ENCODE measurements around the gene DCBLD1.
"Not testable (repeated sequence)": the region's sequence is repeated elsewhere in the genome, so short reads cannot be mapped to it uniquely, and the experiment has no call there.

Gene DCBLD1

GRCh38 chr6:117515326-117515725, 32.9 kb downstream of the DCBLD1 start:
- Mint-ChIP-seq H3K4me3 (no peak overlapping the region), H3K9me3 (peaks cover 4 to 8% of the 10 kb centered on the region in 2 donors), H3K27me3 (peaks cover 12 to 17% of the 10 kb centered on the region in 2 donors), H3K4me1 (no peaks in the 10 kb centered on the region), H3K36me3 (no peaks in the 10 kb centered on the region), H3K27ac (no peak overlapping the region)
- no peak for DNase-seq
- ATAC-seq (replicated peaks) = no peak

GRCh38 chr6:117517995-117518394, 35.5 kb downstream of the DCBLD1 start:
- H3K36me3 Mint-ChIP-seq = not testable (repeated sequence)

GRCh38 chr6:117518870-117519269, 36.4 kb downstream of the DCBLD1 start:
- Mint-ChIP-seq H3K36me3 (no peaks in the 10 kb centered on the region), H3K4me3 (no peak overlapping the region), H3K9me3 (peaks cover 4 to 8% of the 10 kb centered on the region in 2 donors), H3K27me3 (peaks cover 10 to 20% of the 10 kb centered on the region in 2 donors), H3K4me1 (no peaks in the 10 kb centered on the region), H3K27ac (no peak overlapping the region)
- ATAC-seq (replicated peaks) (no peak), DNase-seq (no peak)

More at GRCh38 chr6:117517995-117518394, 35.5 kb downstream of the DCBLD1 start:
- not testable (repeated sequence) for H3K9me3 Mint-ChIP-seq; DNase-seq; H3K27ac Mint-ChIP-seq; ATAC-seq (replicated peaks); H3K4me1 Mint-ChIP-seq; H3K4me3 Mint-ChIP-seq
- peaks cover 10 to 20% of the 10 kb centered on the region in 2 donors for H3K27me3 Mint-ChIP-seq

- Mint-ChIP-seq H3K27me3 (peaks cover 10 to 20% of the 10 kb centered on the region in 2 donors), H3K4me1 (no peaks in the 10 kb centered on the region), H3K4me3 (no peak overlapping the region), H3K36me3 (no peaks in the 10 kb centered on the region), H3K27ac (no peak overlapping the region), H3K9me3 (peaks cover 4 to 8% of the 10 kb centered on the region in 2 donors)
- DNase-seq = no peak
- ATAC-seq (replicated peaks) = no peak
Observed at GRCh38 chr6:117520603-117521395, 38.3 kb downstream of the DCBLD1 start.

- DNase-seq = no peak
- Mint-ChIP-seq H3K27me3 (peaks cover 8 to 17% of the 10 kb centered on the region in 2 donors), H3K4me1 (no peaks in the 10 kb centered on the region), H3K27ac (no peak overlapping the region), H3K4me3 (no peak overlapping the region), H3K36me3 (no peaks in the 10 kb centered on the region), H3K9me3 (peaks cover 4 to 5% of the 10 kb centered on the region in 2 donors)
- ATAC-seq (replicated peaks) = no peak
Observed at GRCh38 chr6:117521791-117522502, 39.5 kb downstream of the DCBLD1 start.

GRCh38 chr6:117525607-117526006, 43.1 kb downstream of the DCBLD1 start:
- no peaks in the 10 kb centered on the region for H3K4me1 Mint-ChIP-seq
- ATAC-seq (replicated peaks) (no peak), DNase-seq (no peak)
- no peaks in the 10 kb centered on the region for H3K36me3 Mint-ChIP-seq
- peaks cover 8 to 20% of the 10 kb centered on the region in 2 donors for H3K27me3 Mint-ChIP-seq
- no peak overlapping the region for H3K4me3 Mint-ChIP-seq
- H3K27ac Mint-ChIP-seq = no peak overlapping the region
- no peaks in the 10 kb centered on the region for H3K9me3 Mint-ChIP-seq

DNA sequence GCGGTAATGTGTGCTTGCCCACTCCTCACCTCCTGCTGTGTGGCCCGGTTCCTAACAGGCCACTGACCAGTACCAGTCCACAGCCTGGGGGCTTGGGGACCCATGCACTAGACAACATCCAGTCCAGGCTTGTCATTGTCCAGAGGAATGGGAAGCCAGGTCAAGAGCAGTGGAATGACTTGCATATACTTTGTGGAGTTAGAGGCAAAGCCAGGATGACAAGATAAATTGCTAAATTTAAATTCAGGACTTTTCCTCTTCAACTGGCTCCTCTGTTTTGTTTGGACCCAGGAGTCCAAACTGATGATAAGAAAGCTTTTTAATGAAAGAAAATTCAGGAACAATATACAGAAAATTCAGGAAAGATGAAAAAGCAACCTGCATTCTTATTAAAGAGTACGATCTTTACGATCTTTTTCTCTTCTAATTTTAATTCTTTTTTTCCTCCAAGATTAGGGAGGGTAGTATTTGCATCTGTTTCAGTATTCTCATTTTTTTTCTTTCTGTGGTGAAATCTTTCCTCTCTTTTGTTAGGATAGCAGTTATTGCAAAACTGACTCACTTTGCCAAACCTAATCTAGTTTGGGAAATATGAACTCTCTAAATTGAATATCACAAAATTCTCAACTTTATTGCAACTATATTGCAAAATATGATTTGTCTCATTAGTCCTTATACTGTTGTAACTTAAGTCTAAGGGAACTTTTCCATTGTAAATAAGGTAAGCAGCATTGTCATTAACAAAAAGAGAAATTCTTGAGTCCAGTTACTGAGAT, 48.2 kb downstream of the DCBLD1 start:
- Mint-ChIP-seq H3K9me3 (no peaks in the 10 kb centered on the region), H3K4me3 (no peak overlapping the region), H3K27me3 (peaks cover 8 to 24% of the 10 kb centered on the region in 2 donors), H3K4me1 (no peaks in the 10 kb centered on the region), H3K27ac (no peak overlapping the region), H3K36me3 (no peaks in the 10 kb centered on the region)
- no peak for DNase-seq
- ATAC-seq (replicated peaks) = no peak

GRCh38 chr6:117531346-117531745, 48.9 kb downstream of the DCBLD1 start:
- ATAC-seq (replicated peaks) (no peak), DNase-seq (no peak)
- H3K4me3 Mint-ChIP-seq = no peak overlapping the region
- no peaks in the 10 kb centered on the region for H3K9me3 Mint-ChIP-seq
- peaks cover 8 to 25% of the 10 kb centered on the region in 2 donors for H3K27me3 Mint-ChIP-seq
- no peaks in the 10 kb centered on the region for H3K36me3 Mint-ChIP-seq
- H3K4me1 Mint-ChIP-seq = no peaks in the 10 kb centered on the region
- no peak overlapping the region for H3K27ac Mint-ChIP-seq

DNA sequence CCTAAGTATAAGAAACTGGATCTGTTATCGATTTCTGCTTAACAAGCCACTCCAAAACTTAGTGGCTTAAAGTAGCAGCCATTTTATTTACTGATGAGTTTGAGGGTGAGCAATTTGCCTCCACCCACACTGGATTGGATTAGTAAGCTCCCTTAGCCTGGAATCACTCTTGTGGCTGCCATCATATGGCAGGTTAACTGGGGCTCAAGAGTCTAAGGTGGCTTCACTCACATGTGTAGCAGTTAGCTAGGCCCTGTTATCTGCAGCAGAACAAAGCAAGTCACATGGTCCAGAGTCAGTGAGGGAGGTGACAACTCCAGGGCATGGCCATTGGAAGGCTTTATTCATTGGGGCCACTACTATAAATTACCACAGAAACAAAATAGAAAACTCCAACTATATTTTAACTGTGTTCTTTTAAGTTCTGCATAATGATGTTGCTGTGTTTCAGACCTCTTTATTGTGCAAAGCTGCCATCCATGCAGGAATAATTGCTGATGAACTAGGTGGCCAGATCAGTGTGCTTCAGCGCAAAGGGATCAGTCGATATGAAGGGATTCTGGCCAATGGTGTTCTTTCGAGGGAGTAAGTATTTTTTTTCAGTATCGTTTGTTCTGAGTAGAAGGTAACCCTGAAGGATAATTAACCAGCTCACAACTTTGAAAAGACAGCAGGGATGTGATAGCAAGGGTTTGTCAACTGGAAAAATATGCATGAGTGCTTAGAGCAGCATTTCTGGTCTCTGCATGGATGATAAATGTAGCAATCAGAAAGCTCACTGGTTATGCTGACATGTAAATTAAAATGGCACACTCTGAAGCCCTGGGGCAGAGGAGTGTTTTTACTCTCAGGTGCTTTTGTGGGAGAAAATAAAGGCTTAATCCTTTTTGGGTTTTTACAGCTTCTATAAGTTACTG, 49.6 kb downstream of the DCBLD1 start:
- DNase-seq = no peak
- Mint-ChIP-seq H3K4me3 (no peak overlapping the region), H3K36me3 (no peaks in the 10 kb centered on the region), H3K27me3 (peaks cover 3 to 25% of the 10 kb centered on the region in 2 donors), H3K4me1 (no peaks in the 10 kb centered on the region), H3K27ac (no peak overlapping the region), H3K9me3 (no peaks in the 10 kb centered on the region)
- ATAC-seq (replicated peaks) = no peak

DNA sequence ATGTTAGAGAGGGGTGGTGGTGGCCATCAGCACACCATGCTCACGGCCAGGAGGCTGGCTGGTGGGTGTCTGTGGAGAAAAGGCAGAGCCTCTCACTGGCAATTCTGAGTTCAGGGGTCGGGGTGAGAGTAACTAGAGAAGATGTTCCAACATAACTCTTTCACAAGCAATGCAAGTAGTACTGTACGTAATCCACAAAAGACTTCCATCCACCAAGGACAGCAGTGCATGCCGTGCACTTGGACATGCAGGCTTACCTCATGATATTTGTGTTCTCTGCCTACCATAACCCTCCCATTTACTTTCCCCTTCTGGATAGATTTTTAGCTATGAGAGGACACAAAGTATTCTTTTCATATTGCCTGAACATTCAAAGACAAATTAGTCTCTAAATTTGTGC, 51.3 kb downstream of the DCBLD1 start:
- Mint-ChIP-seq H3K4me1 (no peaks in the 10 kb centered on the region), H3K36me3 (no peaks in the 10 kb centered on the region), H3K27ac (no peak overlapping the region), H3K27me3 (peaks cover 5 to 27% of the 10 kb centered on the region in 2 donors), H3K4me3 (no peak overlapping the region), H3K9me3 (no peaks in the 10 kb centered on the region)
- ATAC-seq (replicated peaks) (no peak), DNase-seq (no peak)

GRCh38 chr6:117534974-117535373, 52.5 kb downstream of the DCBLD1 start:
- H3K27ac Mint-ChIP-seq = no peak overlapping the region
- H3K36me3 Mint-ChIP-seq = no peaks in the 10 kb centered on the region
- H3K4me3 Mint-ChIP-seq = no peak overlapping the region

DNA sequence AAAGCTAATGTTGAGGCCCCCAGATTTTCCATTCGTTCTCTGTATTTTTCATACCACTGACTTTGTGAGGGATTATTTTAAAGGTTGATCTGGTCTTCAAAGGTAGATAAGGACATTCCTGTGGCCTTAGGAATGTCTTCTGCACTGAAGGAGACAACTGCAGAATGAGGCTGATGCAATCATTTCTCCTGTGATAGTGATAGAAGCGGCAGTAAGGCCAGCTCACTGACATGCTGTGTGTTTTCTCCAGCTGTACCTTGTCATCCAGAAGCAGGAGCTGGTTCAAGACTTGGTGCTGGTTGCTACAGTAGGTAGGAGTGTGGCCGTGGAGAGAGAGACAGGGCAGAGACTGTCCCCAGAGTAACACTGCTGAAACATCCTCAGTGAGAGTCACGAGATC, 53.8 kb downstream of the DCBLD1 start:
- H3K4me1 Mint-ChIP-seq = no peaks in the 10 kb centered on the region
- peaks cover 5 to 24% of the 10 kb centered on the region in 2 donors for H3K27me3 Mint-ChIP-seq
- no peaks in the 10 kb centered on the region for H3K9me3 Mint-ChIP-seq
- DNase-seq (no peak), ATAC-seq (replicated peaks) (no peak)
- no peak overlapping the region for H3K27ac Mint-ChIP-seq
- no peaks in the 10 kb centered on the region for H3K36me3 Mint-ChIP-seq
- no peak overlapping the region for H3K4me3 Mint-ChIP-seq

More at GRCh38 chr6:117534974-117535373, 52.5 kb downstream of the DCBLD1 start:
- no peaks in the 10 kb centered on the region for H3K4me1 Mint-ChIP-seq
- no peaks in the 10 kb centered on the region for H3K9me3 Mint-ChIP-seq
- DNase-seq (no peak), ATAC-seq (replicated peaks) (no peak)
- H3K27me3 Mint-ChIP-seq = peaks cover 5 to 31% of the 10 kb centered on the region in 2 donors

GRCh38 chr6:117538615-117539014, 56.1 kb downstream of the DCBLD1 start:
- H3K4me1 Mint-ChIP-seq = no peaks in the 10 kb centered on the region
- ATAC-seq (replicated peaks) (no peak), DNase-seq (no peak)
- no peak overlapping the region for H3K27ac Mint-ChIP-seq
- H3K36me3 Mint-ChIP-seq = no peaks in the 10 kb centered on the region
- peaks cover 5 to 21% of the 10 kb centered on the region in 2 donors for H3K27me3 Mint-ChIP-seq
- no peak overlapping the region for H3K4me3 Mint-ChIP-seq
- no peaks in the 10 kb centered on the region for H3K9me3 Mint-ChIP-seq

All from stimulated activated naive B cell treated with anti-CD40 and anti-IgM and Interleukin-4, amounts not matched to agents 10 μg/mL and 1 μg/mL and 100 μg/mL, for 72 hours (primary cell).